Left lung (tissue), 10 donors: Measurements from ENCODE around the gene LRRC3C. TPM values are rescaled to one million over a fixed set of nuclear protein-coding genes. Genes with fewer than 3 reads are reported as not detected.

Source experiments
- ATAC-seq: fragments of 200-7000 bp; cut with Tn5 transposase; one replicate; pipeline ENCODE4 v1.9.1; 2020; ENCODE audit warnings: moderate library complexity
- DNase-seq, 4 donors: peaks; one replicate each; pipeline ENCODE4 v3.0.0-alpha.2; 2013 to 2020
- H3K27ac ChIP-seq, 2 donors: fragments of 200-600 bp; sonication (generic) in 1 of 2; one replicate each; pipeline versions ENCODE4 v1.5.0 to v1.8.0; 2020 to 2021
- H3K27me3 ChIP-seq, 2 donors: fragments of 200-600 bp; sonication (generic) in 1 of 2; one replicate each; pipeline versions ENCODE4 v1.5.0 to v1.8.0; 2020 to 2021
- H3K36me3 ChIP-seq, 2 donors: fragments of 200-600 bp; sonication (generic) in 1 of 2; one replicate each; pipeline versions ENCODE4 v1.5.0 to v1.8.0; 2020 to 2021
- H3K4me1 ChIP-seq, 2 donors: fragments of 200-600 bp; one replicate each; pipeline ENCODE4 v1.8.0; 2021
- H3K4me3 ChIP-seq, 2 donors: fragments of 200-600 bp; sonication (generic) in 1 of 2; one replicate each; pipeline versions ENCODE4 v1.5.0 to v1.8.0; 2020 to 2021; ENCODE audit warnings: mild to moderate bottlenecking in 1 of 2
- H3K9me3 ChIP-seq, 2 donors: fragments of 200-600 bp; sonication (generic) in 1 of 2; one replicate each; pipeline versions ENCODE4 v1.5.0 to v1.8.0; 2020 to 2021
- CTCF ChIP-seq, 2 donors: fragments of 200-600 bp; sonication (generic) in 1 of 2; IDR thresholded peaks; one replicate each; pipeline versions ENCODE4 v1.5.0 to v1.8.0; 2021; ENCODE audit warnings: antibody characterized with exemption in 2 of 2
- intact Hi-C, 2 donors: fragments of 100-400 bp; cut with DNase I; formaldehyde crosslinking; loops; one replicate each; pipeline versions ENCODE4 v1.11.2 to v1.14.2; 2022
- polyA plus RNA-seq, 6 donors: library from polyadenylated mRNA; unstranded; fragments of 120-200 nt; gene quantifications; one replicate each; pipeline ENCODE4 v1.2.1, GENCODE V29; 2013; ENCODE audit not compliant: insufficient read length in 6 of 6
- total RNA-seq, 2 donors: library from RNA; stranded (reverse); fragmentation: NEBNext Ultra II Directional; extraction: Animal tissue kit (Norgen Biotek cat#: 25700); gene quantifications; one replicate each; pipeline ENCODE4 v1.2.1, GENCODE V29; 2021
- donor health status: DM: no; HTN: yes; CAD: no.
- donor health status: DM: no; HTN: no; CAD: no.

The LRRC3C gene
- total and polyA plus RNA-seq, 8 donors, result not detected

DNA sequence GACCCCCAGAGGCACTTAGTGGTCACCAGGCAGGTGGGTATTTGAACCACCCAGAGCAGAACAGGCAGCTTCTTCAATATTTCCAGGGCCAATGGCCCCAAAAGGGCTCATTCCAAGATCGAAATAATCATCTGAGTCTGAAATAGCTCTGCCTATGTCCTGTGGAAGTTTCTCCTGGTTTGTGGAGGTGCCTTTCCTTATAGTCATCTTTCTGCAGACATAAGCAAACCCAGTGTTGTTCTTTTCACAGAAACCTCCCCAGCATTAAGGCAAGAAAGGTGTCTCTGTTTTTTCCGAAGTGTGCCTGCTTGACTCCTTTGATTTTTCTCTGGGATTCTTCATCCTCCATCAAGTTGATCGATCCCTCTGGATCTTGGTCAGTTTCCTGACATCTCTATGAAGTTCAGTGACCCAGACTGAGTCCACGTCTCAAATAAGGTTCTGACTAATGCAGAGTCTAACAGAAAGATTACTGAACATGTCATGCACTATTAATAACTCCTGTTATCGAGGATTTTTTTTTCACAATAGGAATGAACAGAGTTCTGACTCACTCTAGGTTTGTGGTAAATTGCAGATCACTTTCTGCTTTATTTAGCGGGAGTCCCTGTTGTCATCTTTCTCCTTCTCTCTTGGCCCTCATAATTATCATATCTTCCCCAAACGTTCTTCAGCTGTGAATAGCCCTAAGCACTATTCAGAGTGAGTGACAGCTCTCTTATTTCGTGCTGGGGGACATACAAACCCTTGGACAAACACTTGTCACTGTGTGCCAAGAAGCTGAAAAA is 1.5 kb downstream of the LRRC3C start:
- ATAC-seq, result peak; percentile 13
- no peak for DNase-seq
- Histone ChIP-seq H3K4me3 (peak overlapping the region in 1 of 2 donors; percentile 84), H3K27me3 (no peaks in the 10 kb centered on the region), H3K36me3 (peaks cover 0 to under 1% of the 10 kb centered on the region in 2 donors), H3K4me1 (peaks cover 28 to 51% of the 10 kb centered on the region in 2 donors), H3K9me3 (no peaks in the 10 kb centered on the region), H3K27ac (peak overlapping the region; percentile 83 to 88)
- no peak for TF ChIP-seq CTCF (IDR thresholded peaks at IDR 0.05)
- intact Hi-C loops, result no loop called here

DNA sequence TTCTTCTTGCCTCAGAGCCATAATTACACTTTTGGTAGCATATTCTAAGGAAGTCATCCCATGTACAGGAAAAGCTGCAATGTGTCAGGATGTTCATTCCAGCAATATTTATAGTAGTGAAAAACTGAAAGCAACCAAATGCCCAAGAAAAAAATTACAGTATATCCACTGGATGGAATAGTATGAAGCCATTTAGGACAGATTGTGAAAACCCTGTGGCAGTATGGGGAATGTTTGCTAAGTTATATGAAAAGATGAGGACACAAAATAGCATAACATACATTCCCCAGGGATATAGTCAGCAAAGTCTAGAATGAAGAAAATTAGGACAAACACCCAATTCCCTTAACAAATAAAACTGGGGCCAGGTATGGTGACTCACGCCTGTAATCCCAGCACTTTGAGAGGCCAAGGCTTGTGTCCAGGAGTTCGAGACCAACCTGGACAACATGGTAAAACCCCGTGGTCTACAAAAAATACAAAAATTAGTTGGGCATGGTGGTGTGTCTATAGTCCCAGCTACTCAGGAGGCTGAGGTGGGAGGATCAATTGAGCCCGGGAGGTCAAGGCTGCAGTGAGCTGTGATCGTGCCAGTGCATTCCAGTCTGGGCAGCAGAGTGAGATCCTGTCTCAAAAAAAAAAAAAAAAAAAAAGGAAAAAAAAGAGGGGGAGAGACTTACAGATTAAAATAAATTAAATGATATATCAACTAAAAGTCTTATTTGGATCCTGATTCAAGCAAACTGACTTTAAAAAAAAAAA is 2.3 kb downstream of the LRRC3C start:
- H3K27me3 ChIP-seq, result no peaks in the 10 kb centered on the region
- no peaks in the 10 kb centered on the region for H3K36me3 ChIP-seq
- H3K9me3 ChIP-seq, result no peaks in the 10 kb centered on the region
- DNase-seq (no peak), ATAC-seq (no peak)
- H3K4me3 ChIP-seq, result no peak overlapping the region
- H3K27ac ChIP-seq, result peak overlapping the region; percentile 83 to 88
- peaks cover 28 to 44% of the 10 kb centered on the region in 2 donors for H3K4me1 ChIP-seq
- TF ChIP-seq CTCF (IDR thresholded peaks at IDR 0.05), result no peak
- intact Hi-C loops, result no loop called here

- H3K27ac ChIP-seq, result no peak overlapping the region
- intact Hi-C loops, result no loop called here
- ATAC-seq (no peak), DNase-seq (peak in 1 of 4 donors; percentile 17)
- no peaks in the 10 kb centered on the region for H3K36me3 ChIP-seq
- no peaks in the 10 kb centered on the region for H3K27me3 ChIP-seq
- no peaks in the 10 kb centered on the region for H3K9me3 ChIP-seq
- no peak for TF ChIP-seq CTCF (IDR thresholded peaks at IDR 0.05)
- no peak overlapping the region for H3K4me3 ChIP-seq
- H3K4me1 ChIP-seq, result peaks cover 10% of the 10 kb centered on the region in 2 donors
These were observed 6.4 kb downstream of the LRRC3C start for GRCh38 chr17:39933912-39934311.

- intact Hi-C loops, result no loop called here
- DNase-seq (no peak), ATAC-seq (no peak)
- no peak for TF ChIP-seq CTCF (IDR thresholded peaks at IDR 0.05)
- Histone ChIP-seq H3K36me3 (no peaks in the 10 kb centered on the region), H3K27me3 (no peaks in the 10 kb centered on the region), H3K4me1 (peaks cover 6 to 7% of the 10 kb centered on the region in 2 donors), H3K4me3 (no peak overlapping the region), H3K9me3 (no peaks in the 10 kb centered on the region), H3K27ac (no peak overlapping the region)
These were observed 6.8 kb downstream of the LRRC3C start for GRCh38 chr17:39934324-39934723.

DNA sequence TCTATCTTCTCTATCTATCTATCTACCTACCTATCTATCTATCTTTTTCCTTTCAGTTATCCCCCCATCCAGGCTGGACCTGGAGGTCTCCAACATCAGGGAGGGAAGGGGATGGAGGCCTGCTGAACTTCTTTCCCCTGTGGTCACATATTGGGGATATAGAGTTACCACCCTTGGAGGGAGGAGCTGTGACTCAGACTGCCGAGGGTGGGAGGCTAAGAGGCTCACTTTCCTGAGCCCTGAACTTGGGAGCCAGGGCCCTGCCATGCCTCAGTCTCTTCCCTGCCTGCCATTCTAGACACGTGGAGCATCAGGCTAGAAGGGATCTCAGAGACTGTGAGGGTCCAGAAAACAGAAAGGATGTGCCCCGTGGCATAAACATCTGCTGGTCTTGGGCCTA is 8.4 kb downstream of the LRRC3C start:
- ATAC-seq (no peak), DNase-seq (peak in 1 of 4 donors; percentile 12)
- Histone ChIP-seq H3K4me1 (no peaks in the 10 kb centered on the region), H3K27me3 (no peaks in the 10 kb centered on the region), H3K36me3 (no peaks in the 10 kb centered on the region), H3K27ac (no peak overlapping the region), H3K9me3 (no peaks in the 10 kb centered on the region), H3K4me3 (no peak overlapping the region)
- TF ChIP-seq CTCF (IDR thresholded peaks at IDR 0.05), result no peak
- intact Hi-C loops, result no loop called here
